NOMO-1 treated with DMSO at 0.1 percent for 48 hours (cell line): ENCODE results near the gene DDI2.
"Not testable (repeated sequence)": the region's sequence is repeated elsewhere in the genome, so short reads cannot be mapped to it uniquely, and the experiment has no call there.

Experiments used
- DNase-seq: peaks from one replicate; lab custom pipeline; 2025; ENCODE audit not compliant: unreplicated experiment; lab: John Stamatoyannopoulos, UW

Gene DDI2

GRCh38 chr1:15633756-15634420, 16.6 kb downstream of the DDI2 start:
- no peak for DNase-seq

GRCh38 chr1:15636436-15636835, 19.2 kb downstream of the DDI2 start:
- DNase-seq, result no peak

- DNase-seq, result no peak
These were observed 20.6 kb downstream of the DDI2 start for GRCh38 chr1:15637826-15638225.

- DNase-seq, result no peak
These were observed 22.0 kb downstream of the DDI2 start for GRCh38 chr1:15639262-15639661.

GRCh38 chr1:15639931-15640330, 22.7 kb downstream of the DDI2 start:
- no peak for DNase-seq

- no peak for DNase-seq
These were observed 23.4 kb downstream of the DDI2 start for GRCh38 chr1:15640667-15641066.

GRCh38 chr1:15649937-15650336, 32.7 kb downstream of the DDI2 start:
- no peak for DNase-seq

GRCh38 chr1:15650433-15650832, 33.2 kb downstream of the DDI2 start:
- no peak for DNase-seq

GRCh38 chr1:15652130-15652529, 34.9 kb downstream of the DDI2 start:
- not testable (repeated sequence) for DNase-seq

GRCh38 chr1:15654091-15654690, 36.9 kb downstream of the DDI2 start:
- no peak for DNase-seq

- DNase-seq, result no peak
These were observed 39.2 kb downstream of the DDI2 start for GRCh38 chr1:15656464-15656863.

- DNase-seq, result no peak
These were observed 39.8 kb downstream of the DDI2 start for GRCh38 chr1:15657021-15657420.

- no peak for DNase-seq
These were observed 42.9 kb downstream of the DDI2 start for GRCh38 chr1:15660151-15660550.

- no peak for DNase-seq
These were observed 45.2 kb downstream of the DDI2 start for GRCh38 chr1:15662477-15662876.

- DNase-seq, result no peak
These were observed 46.7 kb downstream of the DDI2 start for GRCh38 chr1:15663925-15664324.

GRCh38 chr1:15667362-15667761, 50.1 kb downstream of the DDI2 start:
- DNase-seq, result no peak

- DNase-seq, result no peak
These were observed 51.0 kb downstream of the DDI2 start for GRCh38 chr1:15668089-15668754.

GRCh38 chr1:15669074-15669473, 51.8 kb downstream of the DDI2 start:
- DNase-seq, result no peak

GRCh38 chr1:15669864-15670263, 52.6 kb downstream of the DDI2 start:
- DNase-seq, result no peak

- no peak for DNase-seq
These were observed 54.2 kb downstream of the DDI2 start for GRCh38 chr1:15671430-15671829.

- peak; percentile 59 for DNase-seq
These were observed 57.3 kb downstream of the DDI2 start for GRCh38 chr1:15674386-15675159.

GRCh38 chr1:15676010-15676409, 58.8 kb downstream of the DDI2 start:
- DNase-seq, result no peak
